ENCODE measurements around the gene VAMP3.
A peak's percentile ranks its signal among the peaks of the same experiment; 100 is the strongest.
"Not testable (repeated sequence)": the region's sequence is repeated elsewhere in the genome, so short reads cannot be mapped to it uniquely, and the experiment has no call there.

The VAMP3 gene

GRCh38 chr1:7769673-7770412 lies 1.3 kb upstream of the VAMP3 start:
- no peak for DNase-seq

GRCh38 chr1:7770669-7770996 lies 463 bp upstream of the VAMP3 start:
- no peak for DNase-seq

GRCh38 chr1:7771823-7772299 lies 765 bp downstream of the VAMP3 start:
- no peak for DNase-seq

GRCh38 chr1:7777591-7777990 lies 6.5 kb downstream of the VAMP3 start:
- DNase-seq = no peak

GRCh38 chr1:7778133-7778628 lies 7.1 kb downstream of the VAMP3 start:
- DNase-seq = no peak

- DNase-seq = no peak
Observed at GRCh38 chr1:7780976-7781375, 9.9 kb downstream of the VAMP3 start.

- no peak for DNase-seq
Observed at GRCh38 chr1:7781501-7781900, 10.4 kb downstream of the VAMP3 start.

- DNase-seq = no peak
Observed at GRCh38 chr1:7781923-7782495, 10.9 kb downstream of the VAMP3 start.

GRCh38 chr1:7783178-7783711 lies 12.1 kb downstream of the VAMP3 start:
- DNase-seq = no peak

- peak; percentile 98 for DNase-seq
Observed at GRCh38 chr1:7783826-7784491, 12.9 kb downstream of the VAMP3 start, which contains the start of gene PER3. Gene PER3 (plus strand): TSS chr1:7784291. CDS start chr1:7784878, 587 bp downstream.

GRCh38 chr1:7784492-7785071 lies 13.5 kb downstream of the VAMP3 start:
- DNase-seq = peak; percentile 54

- no peak for DNase-seq
Observed at GRCh38 chr1:7785108-7785507, 14.0 kb downstream of the VAMP3 start.

- DNase-seq = no peak
Observed at GRCh38 chr1:7786795-7787194, 15.7 kb downstream of the VAMP3 start.

- DNase-seq = no peak
Observed at GRCh38 chr1:7789828-7790227, 18.7 kb downstream of the VAMP3 start.

- not testable (repeated sequence) for DNase-seq
Observed at GRCh38 chr1:7791027-7791426, 19.9 kb downstream of the VAMP3 start.

- no peak for DNase-seq
Observed at GRCh38 chr1:7795406-7795805, 24.3 kb downstream of the VAMP3 start.

- no peak for DNase-seq
Observed at GRCh38 chr1:7805460-7805859, 34.4 kb downstream of the VAMP3 start.

- DNase-seq = no peak
Observed at GRCh38 chr1:7808253-7808844, 37.3 kb downstream of the VAMP3 start.

GRCh38 chr1:7809742-7810141 lies 38.6 kb downstream of the VAMP3 start:
- no peak for DNase-seq

- DNase-seq = no peak
Observed at GRCh38 chr1:7810395-7810794, 39.3 kb downstream of the VAMP3 start.

GRCh38 chr1:7811476-7811875 lies 40.4 kb downstream of the VAMP3 start:
- no peak for DNase-seq

GRCh38 chr1:7813677-7814373 lies 42.7 kb downstream of the VAMP3 start:
- no peak for DNase-seq
